Activated CD4-positive, alpha-beta memory T cell treated with anti-CD3 and anti-CD28 coated beads for 36 hours (primary cell): ENCODE results near the gene SOX15. TPM values are rescaled to one million over a fixed set of nuclear protein-coding genes. Genes with fewer than 3 reads are reported as not detected.

Experiments used
- CTCF ChIA-PET: fragments of 350-600 bp; sonication (Branson Sonifier 250); formaldehyde crosslinking; loops from one replicate; lab custom pipeline; 2021; ENCODE audit warnings: antibody characterized with exemption, inconsistent platforms; lab: Charles Lee
- POLR2A ChIA-PET: fragments of 350-600 bp; sonication (Branson Sonifier 250); formaldehyde crosslinking; loops from one replicate; lab custom pipeline; 2021; ENCODE audit warnings: antibody characterized with exemption; lab: Charles Lee
- DNase-seq: peaks from one replicate; pipeline ENCODE4 v3.0.0-alpha.2; 2020
- H3K27ac Mint-ChIP-seq: one replicate; pipeline ENCODE4 v1.8.0; 2021; ENCODE audit warnings: mixed read lengths
- H3K27me3 Mint-ChIP-seq: one replicate; pipeline ENCODE4 v1.8.0; 2021; ENCODE audit warnings: mixed read lengths
- H3K36me3 Mint-ChIP-seq: one replicate; pipeline ENCODE4 v1.8.0; 2021; ENCODE audit warnings: mixed read lengths
- H3K4me1 Mint-ChIP-seq: one replicate; pipeline ENCODE4 v1.8.0; 2021; ENCODE audit warnings: low read depth, mixed read lengths
- H3K4me3 Mint-ChIP-seq: one replicate; pipeline ENCODE4 v1.8.0; 2021; ENCODE audit warnings: mild to moderate bottlenecking, mixed read lengths
- H3K9me3 Mint-ChIP-seq: one replicate; pipeline ENCODE4 v1.8.0; 2021; ENCODE audit warnings: mixed read lengths
- intact Hi-C: fragments of 100-400 bp; cut with micrococcal nuclease; formaldehyde crosslinking; loops from one replicate; pipeline ENCODE4 v1.15.1; 2023
- total RNA-seq, 2 experiments: library from RNA; stranded (reverse); gene quantifications; one replicate each; pipeline ENCODE4 v1.2.3, GENCODE V29; 2021

SOX15 gene
- total RNA-seq, 2 experiments from 2014 or later, result 0.29 TPM; not detected in 1

GRCh38 chr17:7575481-7575883, 14.4 kb downstream of the SOX15 start:
- CTCF ChIA-PET, result interaction anchor here (1.0 to 2.5 kb wide), 3 partner anchors 14 to 112 kb away, joined by 3 to 8 read pairs (median 7); partner anchors contain the start of genes TP53 and WRAP53
- H3K9me3 Mint-ChIP-seq, result no peaks in the 10 kb centered on the region
- H3K4me3 Mint-ChIP-seq, result peak overlapping the region; percentile 99
- peaks cover 2% of the 10 kb centered on the region for H3K27me3 Mint-ChIP-seq
- intact Hi-C loops, result no loop called here
- H3K4me1 Mint-ChIP-seq, result peaks cover 73% of the 10 kb centered on the region
- DNase-seq, result no peak
- peaks cover 71% of the 10 kb centered on the region for H3K36me3 Mint-ChIP-seq
- POLR2A ChIA-PET, result interaction anchor here (0.7 to 5.9 kb wide), 9 partner anchors 9 to 246 kb away, joined by 3 to 61 read pairs (median 5); partner anchors contain the start of genes ACAP1, MPDU1, NEURL4 and SENP3
- H3K27ac Mint-ChIP-seq, result peak overlapping the region; percentile 77

- Mint-ChIP-seq H3K4me1 (peaks cover 63% of the 10 kb centered on the region), H3K4me3 (peak overlapping the region; percentile 99), H3K27ac (peak overlapping the region; percentile 77), H3K9me3 (no peaks in the 10 kb centered on the region), H3K27me3 (peaks cover 2% of the 10 kb centered on the region), H3K36me3 (peaks cover 67% of the 10 kb centered on the region)
- no peak for DNase-seq
- CTCF ChIA-PET, result interaction anchor here (1.4 to 2.5 kb wide), 4 partner anchors 13 to 113 kb away, joined by 4 to 8 read pairs (median 6); partner anchors contain the start of genes SENP3, TP53 and WRAP53
- intact Hi-C loops, result loop anchor here (5.0 kb wide), 1 partner anchor 268 kb away; no protein-coding TSS in a partner anchor
- POLR2A ChIA-PET, result interaction anchor here (0.7 to 5.9 kb wide), 13 partner anchors 9 to 266 kb away, joined by 3 to 61 read pairs (median 5); partner anchors contain the start of genes MPDU1, NEURL4, POLR2A and SENP3
Measured at GRCh38 chr17:7574176-7574953, 15.5 kb downstream of the SOX15 start.

- DNase-seq, result peak; percentile 95
- CTCF ChIA-PET, result interaction anchor here (1.4 to 2.5 kb wide), 5 partner anchors 12 to 114 kb away, joined by 3 to 8 read pairs (median 5); partner anchors contain the start of genes SENP3, TP53 and WRAP53
- Mint-ChIP-seq H3K36me3 (peaks cover 65% of the 10 kb centered on the region), H3K27me3 (peaks cover 2% of the 10 kb centered on the region), H3K9me3 (no peaks in the 10 kb centered on the region), H3K27ac (peak overlapping the region; percentile 100), H3K4me3 (peak overlapping the region; percentile 99), H3K4me1 (peaks cover 58% of the 10 kb centered on the region)
- POLR2A ChIA-PET, result interaction anchor here (0.6 to 5.9 kb wide), 12 partner anchors 9 to 265 kb away, joined by 3 to 61 read pairs (median 4); partner anchors contain the start of genes MPDU1, POLR2A, SENP3 and TP53
- intact Hi-C loops, result loop anchor here (1.0 to 5.0 kb wide), 4 partner anchors 10 to 321 kb away; partner anchors contain the start of genes ELP5 and MPDU1
Measured at GRCh38 chr17:7573324-7574080, 16.4 kb downstream of the SOX15 start.

- POLR2A ChIA-PET, result interaction anchor here (0.5 to 5.9 kb wide), 10 partner anchors 8 to 284 kb away, joined by 3 to 61 read pairs (median 4); partner anchors contain the start of genes MPDU1, SENP3, TP53 and WRAP53
- Mint-ChIP-seq H3K27ac (peak overlapping the region; percentile 100), H3K36me3 (peaks cover 57% of the 10 kb centered on the region), H3K4me1 (peaks cover 50% of the 10 kb centered on the region), H3K4me3 (peak overlapping the region; percentile 99), H3K27me3 (peaks cover 2% of the 10 kb centered on the region), H3K9me3 (no peaks in the 10 kb centered on the region)
- CTCF ChIA-PET, result interaction anchor here (1.4 to 3.1 kb wide), 4 partner anchors 11 to 115 kb away, joined by 3 to 25 read pairs (median 5); partner anchors contain the start of genes SENP3 and TP53
- intact Hi-C loops, result loop anchor here (1.0 to 5.0 kb wide), 10 partner anchors 11 to 320 kb away; partner anchors contain the start of genes EIF5A, ELP5, MPDU1 and POLR2A
- peak; percentile 100 for DNase-seq
Measured at GRCh38 chr17:7572588-7573323, 17.1 kb downstream of the SOX15 start.

- intact Hi-C loops, result loop anchor here (1.0 to 5.0 kb wide), 9 partner anchors 11 to 319 kb away; partner anchors contain the start of genes EIF5A, ELP5, POLR2A and SENP3
- POLR2A ChIA-PET, result interaction anchor here (0.5 to 5.9 kb wide), 5 partner anchors 11 to 283 kb away, joined by 3 to 61 read pairs (median 4); partner anchors contain the start of genes MPDU1, SENP3 and TP53
- H3K36me3 Mint-ChIP-seq, result peaks cover 56% of the 10 kb centered on the region
- DNase-seq, result no peak
- H3K4me3 Mint-ChIP-seq, result peak overlapping the region; percentile 99
- peaks cover 2% of the 10 kb centered on the region for H3K27me3 Mint-ChIP-seq
- H3K9me3 Mint-ChIP-seq, result no peaks in the 10 kb centered on the region
- CTCF ChIA-PET, result interaction anchor here (1.4 to 3.1 kb wide), 4 partner anchors 11 to 217 kb away, joined by 3 to 25 read pairs (median 7); partner anchors contain the start of genes SENP3 and TP53
- peaks cover 46% of the 10 kb centered on the region for H3K4me1 Mint-ChIP-seq
- H3K27ac Mint-ChIP-seq, result peak overlapping the region; percentile 100
Measured at GRCh38 chr17:7572338-7572587, 17.6 kb downstream of the SOX15 start.

GRCh38 chr17:7570351-7570750, 19.5 kb downstream of the SOX15 start:
- Mint-ChIP-seq H3K27ac (no peak overlapping the region), H3K27me3 (peaks cover 2% of the 10 kb centered on the region), H3K9me3 (no peaks in the 10 kb centered on the region), H3K36me3 (peaks cover 46% of the 10 kb centered on the region), H3K4me1 (peaks cover 29% of the 10 kb centered on the region), H3K4me3 (no peak overlapping the region)
- intact Hi-C loops, result loop anchor here (5.0 kb wide), 1 partner anchor 272 kb away; no protein-coding TSS in a partner anchor
- CTCF ChIA-PET, result interaction anchor here (0.9 to 3.1 kb wide), 4 partner anchors 9 to 215 kb away, joined by 3 to 25 read pairs (median 7); partner anchors contain the start of gene SENP3
- POLR2A ChIA-PET, result interaction anchor here (1.2 to 5.9 kb wide), 2 partner anchors 14 to 92 kb away, joined by 4 to 61 read pairs; partner anchors contain the start of gene MPDU1
- DNase-seq, result no peak

- POLR2A ChIA-PET, result no interaction called here
- CTCF ChIA-PET, result interaction anchor here (2.9 to 3.1 kb wide), 2 partner anchors 8 to 20 kb away, joined by 7 to 25 read pairs; partner anchors contain the start of gene SENP3
- no peaks in the 10 kb centered on the region for H3K9me3 Mint-ChIP-seq
- peaks cover 2% of the 10 kb centered on the region for H3K27me3 Mint-ChIP-seq
- peaks cover 44% of the 10 kb centered on the region for H3K36me3 Mint-ChIP-seq
- H3K4me1 Mint-ChIP-seq, result peaks cover 21% of the 10 kb centered on the region
- DNase-seq, result no peak
- intact Hi-C loops, result no loop called here
- no peak overlapping the region for H3K4me3 Mint-ChIP-seq
- H3K27ac Mint-ChIP-seq, result no peak overlapping the region
Measured at GRCh38 chr17:7569571-7569970, 20.3 kb downstream of the SOX15 start.

GRCh38 chr17:7563115-7563869, 26.6 kb downstream of the SOX15 start:
- no peaks in the 10 kb centered on the region for H3K9me3 Mint-ChIP-seq
- H3K4me1 Mint-ChIP-seq, result peaks cover 34% of the 10 kb centered on the region
- CTCF ChIA-PET, result interaction anchor here (0.6 to 4.1 kb wide), 3 partner anchors 49 to 127 kb away, joined by 4 to 54 read pairs (median 4); partner anchors contain the start of gene TMEM102
- H3K27ac Mint-ChIP-seq, result no peak overlapping the region
- POLR2A ChIA-PET, result interaction anchor here (1.9 to 4.5 kb wide), 2 partner anchors 10 to 20 kb away, joined by 5 to 28 read pairs; partner anchors contain the start of gene MPDU1
- no peaks in the 10 kb centered on the region for H3K27me3 Mint-ChIP-seq
- peak overlapping the region; percentile 95 for H3K4me3 Mint-ChIP-seq
- intact Hi-C loops, result no loop called here
- no peak for DNase-seq
- H3K36me3 Mint-ChIP-seq, result peaks cover 31% of the 10 kb centered on the region

GRCh38 chr17:7562208-7562605, 27.7 kb downstream of the SOX15 start:
- POLR2A ChIA-PET, result interaction anchor here (1.1 to 4.5 kb wide), 4 partner anchors 12 to 78 kb away, joined by 3 to 28 read pairs (median 4); partner anchors contain the start of genes CD68, MPDU1 and POLR2A
- Mint-ChIP-seq H3K36me3 (peaks cover 27% of the 10 kb centered on the region), H3K4me1 (peaks cover 34% of the 10 kb centered on the region)

More at GRCh38 chr17:7562208-7562605, 27.7 kb downstream of the SOX15 start:
- no peaks in the 10 kb centered on the region for H3K9me3 Mint-ChIP-seq
- CTCF ChIA-PET, result interaction anchor here (0.8 to 4.4 kb wide), 11 partner anchors 9 to 206 kb away, joined by 4 to 99 read pairs (median 25); partner anchors contain the start of genes FXR2, MPDU1, SOX15 and TMEM102
- DNase-seq, result no peak
- peak overlapping the region; percentile 95 for H3K4me3 Mint-ChIP-seq
- intact Hi-C loops, result no loop called here
- peak overlapping the region; percentile 88 for H3K27ac Mint-ChIP-seq
- H3K27me3 Mint-ChIP-seq, result no peaks in the 10 kb centered on the region
